K562 (cell line): ENCODE data around the gene VPS9D1. TPM values are rescaled to one million over a fixed set of nuclear protein-coding genes. Genes with fewer than 3 reads are reported as not detected.

Source experiments
- ATAC-seq: fragments of 200-7000 bp; cut with Tn5 transposase; 3 replicates; pipeline ENCODE4 v1.9.1; 2020; ENCODE audit warnings: moderate library complexity
- BruUV-seq: library from RNA; stranded (reverse); fragments of 400-500 nt; replicated peaks from 2 replicates; lab custom pipeline; 2021; lab: Mats Ljungman, UMichigan
- CTCF ChIA-PET: fragments of 300-600 bp; formaldehyde crosslinking; extraction: SDS; loops from one replicate; lab custom pipeline; 2021; ENCODE audit warnings: low intra/inter-chr PET ratio; lab: Yijun Ruan, JAX
- POLR2A ChIA-PET: fragments of 300-600, 350-650 bp; sonication (Branson Sonifier 250); formaldehyde crosslinking; extraction: SDS; loops from one replicate; lab custom pipeline; 2021; ENCODE audit warnings: antibody characterized with exemption, inconsistent platforms; lab: Yijun Ruan, JAX
- DNase-seq, 4 experiments: peaks; one replicate each; pipeline versions ENCODE4 v3.0.0 to v3.0.0-alpha.2; 2011 to 2018; ENCODE audit warnings: low spot score in 3 of 4, mixed read lengths in 3 of 4; ENCODE audit errors: extremely low read depth in 1 of 4
- FAIRE-seq: peaks from 2 replicates; lab custom pipeline; 2011; peaks lifted over from hg19 to GRCh38; lab: Jason Lieb, UNC
- H2AFZ ChIP-seq: 2 replicates; pipeline ENCODE4 v1.6.0; 2011; ENCODE audit warnings: low read depth, low read length, control low read depth, inconsistent platforms
- H3K27ac ChIP-seq: fragments of 200-600 bp; 3 replicates; pipeline ENCODE4 v1.8.0; 2011; ENCODE audit warnings: low read depth, mild to moderate bottlenecking, control low read depth, inconsistent platforms, low read length, moderate library complexity, mixed read lengths; ENCODE audit errors: extremely low read depth
- H3K27me3 ChIP-seq, 2 experiments: fragments of 300-600 bp in 1 of 2; 2 replicates in 1 of 2; 3 replicates in 1 of 2; pipeline versions ENCODE4 v1.6.0 to v1.8.0; 2011; ENCODE audit warnings: inconsistent platforms in 2 of 2, low read length in 2 of 2, mild to moderate bottlenecking in 1 of 2, mixed read lengths in 1 of 2, moderate library complexity in 1 of 2; ENCODE audit not compliant: control insufficient read depth in 2 of 2, insufficient read depth in 2 of 2
- H3K36me3 ChIP-seq: fragments of 300-600 bp; 3 replicates; pipeline ENCODE4 v1.8.0; 2011; ENCODE audit warnings: mild to moderate bottlenecking, low read length, inconsistent platforms; ENCODE audit not compliant: control insufficient read depth, insufficient read depth
- H3K4me1 ChIP-seq, 2 experiments: fragments of 200-600 bp in 1 of 2; replicated peaks in 1 of 2; 2 replicates in 1 of 2; 3 replicates in 1 of 2; pipeline versions ENCODE4 v1.5.1 to v1.8.0; 2011; ENCODE audit warnings: inconsistent platforms in 2 of 2, low read length in 2 of 2, mild to moderate bottlenecking in 1 of 2, mixed read lengths in 1 of 2, moderate library complexity in 1 of 2; ENCODE audit not compliant: control insufficient read depth in 2 of 2, insufficient read depth in 2 of 2
- H3K4me2 ChIP-seq: 2 replicates; pipeline ENCODE4 v1.6.1; 2011; ENCODE audit warnings: low read length, control low read depth, inconsistent platforms, mixed read lengths; ENCODE audit not compliant: insufficient read depth
- H3K4me3 ChIP-seq: fragments of 200-600 bp; sonication (generic), shearing (Covaris generic); 2 replicates; pipeline ENCODE4 v1.5.1; 2016; ENCODE audit warnings: control low read depth, inconsistent platforms
- H3K79me2 ChIP-seq: fragments of 200-600 bp; 3 replicates; pipeline ENCODE4 v1.8.0; 2011; ENCODE audit warnings: low read length, inconsistent platforms; ENCODE audit not compliant: control insufficient read depth, insufficient read depth
- H3K9ac ChIP-seq, 2 experiments: 2 replicates each; pipeline versions ENCODE4 v1.6.0 to v1.6.1; 2011; ENCODE audit warnings: low read depth in 2 of 2, low read length in 2 of 2, control low read depth in 1 of 2, inconsistent platforms in 1 of 2, mild to moderate bottlenecking in 1 of 2, mixed read lengths in 1 of 2; ENCODE audit not compliant: insufficient read depth in 1 of 2
- H3K9me1 ChIP-seq: one replicate; pipeline ENCODE4 v1.6.0; 2011; ENCODE audit warnings: inconsistent platforms, mild to moderate bottlenecking, low read length, moderate library complexity; ENCODE audit not compliant: control insufficient read depth, insufficient read depth
- H3K9me3 ChIP-seq: replicated peaks from 2 replicates; pipeline ENCODE4 v1.5.1; 2011; ENCODE audit warnings: low read depth, low read length, inconsistent platforms; ENCODE audit not compliant: control insufficient read depth, insufficient read depth
- H4K20me1 ChIP-seq: replicated peaks from 2 replicates; pipeline ENCODE4 v1.6.1; 2011; ENCODE audit warnings: low read length, inconsistent platforms, mixed read lengths; ENCODE audit not compliant: control insufficient read depth, insufficient read depth
- BHLHE40 ChIP-seq: IDR thresholded peaks from 2 replicates; pipeline ENCODE4 v1.6.1; 2011; ENCODE audit warnings: low read length, improper control_type of control experiment
- DACH1 ChIP-seq: fragments of 450-650 bp; IDR thresholded peaks from 2 replicates; pipeline ENCODE4 v1.6.1; 2018; ENCODE audit not compliant: partially characterized antibody
- KDM5B ChIP-seq: fragments of 200-600 bp; sonication (generic); IDR thresholded peaks from 2 replicates; pipeline ENCODE4 v1.6.1; 2012; ENCODE audit warnings: low read depth, mild to moderate bottlenecking, moderate library complexity, low read length, control low read depth, inconsistent platforms; ENCODE audit not compliant: insufficient replicate concordance
- NCOA2 ChIP-seq, 2 experiments: fragments of 450-650 bp; IDR thresholded peaks; 2 replicates each; pipeline ENCODE4 v1.6.1; 2018; ENCODE audit warnings: mild to moderate bottlenecking in 2 of 2, moderate library complexity in 1 of 2; ENCODE audit not compliant: partially characterized antibody in 2 of 2
- PHTF2 ChIP-seq: fragments of 250-450 bp; sonication (Bioruptor Pico); IDR thresholded peaks from 2 replicates; pipeline ENCODE4 v1.5.0; 2021; ENCODE audit warnings: mild to moderate bottlenecking
- POLR2A ChIP-seq: fragments of 450-650 bp; conservative IDR thresholded peaks from 2 replicates; pipeline ENCODE4 v1.6.1; 2016
- POLR2G ChIP-seq: fragments of 200-400 bp; formaldehyde crosslinking; IDR thresholded peaks from 2 replicates; pipeline ENCODE4 v1.6.1; 2017; ENCODE audit warnings: low read depth, mild to moderate bottlenecking, antibody characterized with exemption, low read length, moderate library complexity
- RBM22 ChIP-seq: fragments of 200-400 bp; formaldehyde crosslinking; IDR thresholded peaks from 2 replicates; pipeline ENCODE4 v1.6.1; 2018; ENCODE audit warnings: low read length, low read depth; ENCODE audit not compliant: poor library complexity, severe bottlenecking
- SAP30 ChIP-seq: fragments of 200-600 bp; sonication (generic); IDR thresholded peaks from 2 replicates; pipeline ENCODE4 v1.6.1; 2012; ENCODE audit warnings: borderline replicate concordance, low read depth, mild to moderate bottlenecking, moderate library complexity, low read length, control low read depth, inconsistent platforms; ENCODE audit not compliant: insufficient read depth, poor library complexity, severe bottlenecking
- SPI1 ChIP-seq: IDR thresholded peaks from 2 replicates; pipeline ENCODE4 v1.6.1; 2011; ENCODE audit warnings: low read depth, low read length, control low read depth, borderline replicate concordance
- SREBF2 ChIP-seq: sonication (generic); formaldehyde crosslinking; IDR thresholded peaks from 2 replicates; pipeline ENCODE4 v1.4.0; 2020; ENCODE audit warnings: mild to moderate bottlenecking, missing genetic modification reagents
- SRSF1 ChIP-seq: fragments of 200-400 bp; formaldehyde crosslinking; IDR thresholded peaks from 2 replicates; pipeline ENCODE4 v1.6.1; 2017; ENCODE audit warnings: mild to moderate bottlenecking, low read depth, low read length, moderate library complexity
- TAF15 ChIP-seq: fragments of 200-400 bp; formaldehyde crosslinking; IDR thresholded peaks from 2 replicates; pipeline ENCODE4 v1.6.1; 2017; ENCODE audit warnings: mild to moderate bottlenecking, low read depth, low read length, moderate library complexity
- TARDBP ChIP-seq: fragments of 450-650 bp; IDR thresholded peaks from 2 replicates; pipeline ENCODE4 v1.6.1; 2016
- XRCC4 ChIP-seq: IDR thresholded peaks from one replicate; pipeline ENCODE4 v1.6.1; 2011; ENCODE audit not compliant: insufficient read depth, insufficient read length; ENCODE audit errors: extremely low read depth
- ZNF143 ChIP-seq: sonication (generic); formaldehyde crosslinking; IDR thresholded peaks from 2 replicates; pipeline ENCODE4 v1.9.0; 2022; ENCODE audit warnings: mild to moderate bottlenecking, missing genetic modification reagents
- ZNF778 ChIP-seq: fragments of 450-650 bp; formaldehyde crosslinking; IDR thresholded peaks from 2 replicates; pipeline ENCODE4 v1.4.0; 2020; ENCODE audit warnings: mild to moderate bottlenecking, moderate library complexity
- WGBS: fragments of 100-300 bp; shearing (Covaris generic); methylation state at CpG from one replicate; pipeline ENCODE4 v1.1.6; 2016; ENCODE audit warnings: low coverage, mixed read lengths; ENCODE audit not compliant: insufficient coverage; ENCODE audit errors: missing lambda C conversion rate; 5-methylcytosine and 5-hydroxymethylcytosine counted together
- in situ Hi-C: fragments of 300-500 bp; cut with MboI; formaldehyde crosslinking; loops from 4 replicates; pipeline ENCODE4 v1.15.0; 2018; ENCODE audit warnings: inconsistent platforms, mixed read lengths
- intact Hi-C: fragments of 100-400 bp; cut with micrococcal nuclease; formaldehyde crosslinking; loops from 2 replicates; pipeline ENCODE4 v1.14.2; 2022
- polyA plus RNA-seq, 8 experiments: library from polyadenylated mRNA; depleted of rRNA in 4 of 8; stranded (reverse) in 5 of 8; unstranded in 3 of 8; fragments of >200 nt; fragmentation: Nextera tagmentation in 2 of 8; fragmentation: Illumina TruSeq in 1 of 8; extraction: Ambion mirVana in 2 of 8; extraction: Trizol in 1 of 8; gene quantifications; 2 replicates each; pipeline versions ENCODE4 v1.2.1 to v1.2.3, GENCODE V29; 2011 to 2014; ENCODE audit warnings: inconsistent platforms in 1 of 8, missing spikeins in 1 of 8
- total RNA-seq, 7 experiments: library from RNA; depleted of rRNA in 6 of 7; stranded (reverse); fragments of >200 nt in 6 of 7; fragmentation: Illumina TruSeq in 2 of 7; extraction: Trizol in 2 of 7; gene quantifications; 2 replicates each; pipeline versions ENCODE4 v1.2.1 to v1.2.3, GENCODE V29; 2011 to 2021; ENCODE audit warnings: low replicate concordance in 1 of 7
- TF ChIP-seq, protein P1 (sequence below): fragments of 450-650 bp; IDR thresholded peaks from 2 replicates; pipeline ENCODE4 v1.6.1; 2016; ENCODE audit warnings: low read depth, mild to moderate bottlenecking, moderate library complexity
- TF ChIP-seq, protein P2 (sequence below): fragments of 450-650 bp; formaldehyde crosslinking; IDR thresholded peaks from 2 replicates; pipeline ENCODE4 v1.4.0; 2020; ENCODE audit warnings: mild to moderate bottlenecking
- TF ChIP-seq, protein P3 (sequence below): sonication (generic); formaldehyde crosslinking; IDR thresholded peaks from 2 replicates; pipeline ENCODE4 v1.8.0; 2023; ENCODE audit warnings: mild to moderate bottlenecking, missing genetic modification reagents

Gene VPS9D1
- total and polyA plus RNA-seq, 9 of the 15 experiments (the other 6 are each of a cell fraction or from before 2014, with no cell fraction given): 0.33 to 3.1 (median 1.1) TPM

DNA sequence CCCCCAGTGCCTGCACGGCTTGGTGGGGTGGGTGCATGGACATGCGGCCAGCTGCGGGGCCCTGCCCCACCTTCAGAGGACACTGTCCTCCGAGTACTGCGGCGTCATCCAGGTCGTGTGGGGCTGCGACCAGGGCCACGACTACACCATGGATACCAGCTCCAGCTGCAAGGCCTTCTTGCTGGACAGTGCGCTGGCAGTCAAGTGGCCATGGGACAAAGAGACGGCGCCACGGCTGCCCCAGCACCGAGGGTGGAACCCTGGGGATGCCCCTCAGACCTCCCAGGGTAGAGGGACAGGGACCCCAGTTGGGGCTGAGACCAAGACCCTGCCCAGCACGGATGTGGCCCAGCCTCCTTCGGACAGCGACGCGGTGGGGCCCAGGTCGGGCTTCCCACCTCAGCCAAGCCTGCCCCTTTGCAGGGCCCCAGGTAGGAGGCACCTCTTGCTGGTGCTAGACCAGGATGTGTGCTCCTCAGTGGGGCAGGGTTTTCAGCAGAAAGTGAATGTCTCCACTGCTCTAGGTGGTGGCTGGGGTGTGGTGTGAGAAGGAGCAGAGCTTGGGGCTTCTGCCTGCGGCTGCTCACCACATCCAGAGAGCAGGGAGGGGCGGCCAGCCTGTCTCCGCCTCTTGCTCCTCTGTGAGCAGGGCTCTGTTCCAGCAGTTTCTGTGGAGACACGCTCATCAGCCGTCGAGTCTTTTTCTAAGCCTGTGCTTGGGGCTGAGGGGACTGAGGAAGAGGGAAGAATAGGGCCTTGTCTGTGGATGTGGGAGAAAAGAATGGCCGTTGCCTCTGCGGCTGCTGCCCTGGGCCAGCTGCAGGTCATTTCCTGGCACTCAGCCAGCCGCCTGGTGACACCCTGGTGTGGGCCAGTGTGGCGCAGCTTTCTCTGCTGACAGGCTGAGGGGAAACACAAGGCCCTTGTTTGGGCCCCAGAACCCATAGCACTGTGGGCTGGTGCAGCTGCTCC, 2.9 kb upstream of the VPS9D1 start:
- peak overlapping the region; percentile 98; the same call in 1 of the 2 replicates for H3K4me3 ChIP-seq
- intact Hi-C loops: no loop called here
- no peak overlapping the region for H3K27ac ChIP-seq
- no peak overlapping the region for H3K4me2 ChIP-seq
- H4K20me1 ChIP-seq: peaks cover 25% of the 10 kb centered on the region
- in situ Hi-C loops: no loop called here
- DNase-seq (no peak), FAIRE-seq (no peak), ATAC-seq (no peak)
- no peaks in the 10 kb centered on the region for H3K9me3 ChIP-seq
- H3K9ac ChIP-seq: peak overlapping the region in 1 of 2 experiments; percentile 93; a peak in 2 of 4 replicates
- H3K4me1 ChIP-seq: peaks cover 28 to 51% of the 10 kb centered on the region in 2 experiments
- CTCF ChIA-PET: no interaction called here
- POLR2A ChIA-PET: interaction anchor here (0.7 to 4.8 kb wide), 9 partner anchors 9 to 136 kb away, joined by 3 to 37 read pairs (median 3); no protein-coding TSS in a partner anchor
- no peaks in the 10 kb centered on the region for H3K27me3 ChIP-seq
- H3K79me2 ChIP-seq: peaks cover 43% of the 10 kb centered on the region
- 94% methylated on average over 21 of the region's 30 CpGs for WGBS
- H2AFZ ChIP-seq: no peak overlapping the region
- H3K9me1 ChIP-seq: peaks cover 11% of the 10 kb centered on the region
- peaks cover 57% of the 10 kb centered on the region for H3K36me3 ChIP-seq
- no TSS peak for BruUV-seq
- TF ChIP-seq TARDBP (no peak), KDM5B (no peak), ZNF143 (CRISPR knock-in tag) (no peak), RBM22 (peak; percentile 65), SPI1 (no peak), DACH1 (no peak), XRCC4 (no peak), POLR2A (peak; percentile 26), SAP30 (no peak), NCOA2 (IDR thresholded peaks at IDR 0.05; ENCODE audit: partially characterized antibody in 2 of 2) (no peak), SREBF2 (CRISPR knock-in tag) (no peak), BHLHE40 (no peak), PHTF2 (no peak), SRSF1 (no peak), POLR2G (peak; percentile 75), TAF15 (0 out of 2 replicates have a peak, but pooled peaks have one; percentile 33), ZNF778 (no peak)
- TF ChIP-seq, protein P1, sequence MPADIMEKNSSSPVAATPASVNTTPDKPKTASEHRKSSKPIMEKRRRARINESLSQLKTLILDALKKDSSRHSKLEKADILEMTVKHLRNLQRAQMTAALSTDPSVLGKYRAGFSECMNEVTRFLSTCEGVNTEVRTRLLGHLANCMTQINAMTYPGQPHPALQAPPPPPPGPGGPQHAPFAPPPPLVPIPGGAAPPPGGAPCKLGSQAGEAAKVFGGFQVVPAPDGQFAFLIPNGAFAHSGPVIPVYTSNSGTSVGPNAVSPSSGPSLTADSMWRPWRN: no peak
- TF ChIP-seq, protein P2, sequence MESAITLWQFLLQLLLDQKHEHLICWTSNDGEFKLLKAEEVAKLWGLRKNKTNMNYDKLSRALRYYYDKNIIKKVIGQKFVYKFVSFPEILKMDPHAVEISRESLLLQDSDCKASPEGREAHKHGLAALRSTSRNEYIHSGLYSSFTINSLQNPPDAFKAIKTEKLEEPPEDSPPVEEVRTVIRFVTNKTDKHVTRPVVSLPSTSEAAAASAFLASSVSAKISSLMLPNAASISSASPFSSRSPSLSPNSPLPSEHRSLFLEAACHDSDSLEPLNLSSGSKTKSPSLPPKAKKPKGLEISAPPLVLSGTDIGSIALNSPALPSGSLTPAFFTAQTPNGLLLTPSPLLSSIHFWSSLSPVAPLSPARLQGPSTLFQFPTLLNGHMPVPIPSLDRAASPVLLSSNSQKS (CRISPR knock-in tag): no peak
- TF ChIP-seq, protein P3, sequence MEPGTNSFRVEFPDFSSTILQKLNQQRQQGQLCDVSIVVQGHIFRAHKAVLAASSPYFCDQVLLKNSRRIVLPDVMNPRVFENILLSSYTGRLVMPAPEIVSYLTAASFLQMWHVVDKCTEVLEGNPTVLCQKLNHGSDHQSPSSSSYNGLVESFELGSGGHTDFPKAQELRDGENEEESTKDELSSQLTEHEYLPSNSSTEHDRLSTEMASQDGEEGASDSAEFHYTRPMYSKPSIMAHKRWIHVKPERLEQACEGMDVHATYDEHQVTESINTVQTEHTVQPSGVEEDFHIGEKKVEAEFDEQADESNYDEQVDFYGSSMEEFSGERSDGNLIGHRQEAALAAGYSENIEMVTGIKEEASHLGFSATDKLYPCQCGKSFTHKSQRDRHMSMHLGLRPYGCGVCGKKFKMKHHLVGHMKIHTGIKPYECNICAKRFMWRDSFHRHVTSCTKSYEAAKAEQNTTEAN (CRISPR knock-in tag): no peak
